SIG-M5 (cell line): ENCODE measurements around the gene RDH5.
"Not testable (repeated sequence)": the region's sequence is repeated elsewhere in the genome, so short reads cannot be mapped to it uniquely, and the experiment has no call there.

Experiments
- DNase-seq: peaks from one replicate; lab custom pipeline; 2025; lab: John Stamatoyannopoulos, UW

The RDH5 gene

DNA sequence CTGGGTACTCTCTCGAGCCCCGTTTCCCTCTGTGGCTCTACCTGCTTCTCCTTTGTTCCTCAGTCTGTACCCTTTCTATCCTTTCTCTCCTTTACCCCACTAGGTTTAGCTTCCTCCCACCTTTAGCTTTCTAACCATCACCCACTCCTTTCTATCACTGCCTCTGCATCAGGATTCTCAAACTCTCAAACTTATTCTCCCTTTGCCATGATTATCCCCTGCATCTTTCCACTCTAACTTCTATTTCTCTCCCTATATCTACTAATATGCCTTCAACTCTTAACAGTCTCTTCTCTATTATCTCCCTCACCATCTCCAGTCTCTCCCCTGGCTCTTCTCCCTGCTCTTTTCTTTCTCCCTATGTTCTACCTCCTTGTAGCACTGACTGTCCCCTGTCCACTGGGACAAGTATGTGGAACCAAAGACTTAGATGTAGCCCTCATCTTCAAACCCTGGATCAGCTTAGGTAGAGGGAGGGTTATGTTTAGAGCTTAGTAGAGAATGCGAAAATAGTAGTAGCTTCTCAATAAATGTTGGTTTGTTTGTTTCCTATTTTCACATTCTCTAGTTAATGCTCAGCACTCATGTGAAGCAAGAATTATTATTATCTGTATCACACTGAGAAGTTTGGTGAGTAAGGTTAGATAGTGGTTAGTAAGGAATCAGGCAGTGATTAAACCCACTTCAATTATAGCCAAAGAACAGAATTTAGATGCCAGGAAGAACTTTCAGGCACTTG, 26.1 kb downstream of the RDH5 start:
- DNase-seq, result no peak

DNA sequence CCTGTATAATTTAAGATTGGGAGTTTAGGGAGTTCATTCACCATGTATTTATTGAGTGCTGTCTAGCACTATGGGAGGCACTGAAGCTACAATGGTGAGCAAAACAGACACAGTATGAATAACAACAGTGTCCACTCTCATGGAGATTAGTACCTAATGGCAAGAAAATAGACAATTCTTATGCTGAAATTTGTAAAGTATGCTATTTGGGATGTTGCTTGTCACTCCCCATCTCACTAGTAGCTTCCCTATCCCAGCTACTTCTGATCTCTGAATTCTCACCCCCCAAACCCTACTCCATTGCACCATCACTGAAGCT, 26.7 kb downstream of the RDH5 start:
- DNase-seq, result no peak

- DNase-seq, result no peak
These were observed 28.2 kb downstream of the RDH5 start for GRCh38 chr12:55748230-55748993.

GRCh38 chr12:55755246-55755645, 35.1 kb downstream of the RDH5 start:
- DNase-seq, result no peak

- DNase-seq, result no peak
These were observed 37.5 kb downstream of the RDH5 start for GRCh38 chr12:55757701-55758100.

DNA sequence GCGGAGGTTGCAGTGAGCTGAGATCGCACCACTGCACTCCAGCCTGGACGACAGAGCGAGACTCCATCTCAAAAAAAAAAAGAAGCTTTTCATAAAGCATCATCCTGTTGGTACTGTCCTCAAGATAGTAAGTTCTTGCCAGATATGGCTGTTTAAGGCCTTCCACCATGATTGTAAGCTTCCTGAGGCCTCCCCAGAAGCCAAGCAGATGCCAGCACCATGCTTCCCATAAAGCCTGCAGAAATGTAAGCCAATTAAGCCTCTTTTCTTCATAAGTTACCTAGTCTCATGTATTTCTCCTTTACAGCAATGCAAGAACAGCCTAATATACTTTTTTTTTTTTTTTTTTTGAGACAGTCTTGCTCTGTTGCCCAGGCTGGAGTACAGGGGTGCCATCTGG, 38.4 kb downstream of the RDH5 start:
- not testable (repeated sequence) for DNase-seq

DNA sequence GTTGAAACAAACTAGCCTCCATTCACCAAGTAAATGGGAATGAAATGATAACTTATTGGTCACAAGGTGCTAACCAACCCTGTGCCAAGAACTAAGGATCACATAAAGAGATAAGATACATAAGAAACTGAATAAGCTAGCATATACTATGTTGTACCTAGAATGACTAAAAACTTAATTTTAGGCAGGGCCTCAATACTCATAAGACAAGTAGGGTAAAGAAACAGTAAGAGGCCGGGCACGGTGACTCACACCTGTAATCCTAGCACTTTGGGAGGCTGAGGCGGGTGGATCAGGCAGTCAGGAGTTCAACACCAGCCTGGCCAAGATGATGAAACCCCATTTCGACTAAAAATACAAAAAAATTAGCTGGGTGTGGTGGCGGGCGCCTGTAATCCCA, 40.5 kb downstream of the RDH5 start:
- DNase-seq, result no peak

DNA sequence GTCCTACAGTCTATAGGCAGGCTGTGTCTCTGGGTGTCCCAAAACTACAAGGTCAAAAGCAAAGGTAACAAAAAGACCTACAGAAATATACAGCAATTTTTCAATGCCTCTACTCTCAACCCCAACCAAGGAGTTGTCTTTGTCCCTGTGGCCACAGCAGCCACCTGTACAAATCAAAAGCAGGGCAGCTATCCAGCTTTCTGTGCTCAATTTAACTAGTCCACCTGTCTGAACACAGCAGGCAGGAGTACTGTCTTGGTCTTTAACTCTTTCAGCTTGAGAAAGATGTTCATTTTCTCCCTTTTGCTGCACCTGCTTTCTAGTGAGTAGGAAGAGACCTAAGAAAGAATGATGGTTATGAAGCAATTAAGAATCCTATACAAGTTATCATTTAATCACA, 42.5 kb downstream of the RDH5 start:
- DNase-seq, result no peak

- DNase-seq, result no peak
These were observed 45.6 kb downstream of the RDH5 start for GRCh38 chr12:55765736-55766290.

- DNase-seq, result no peak
These were observed 47.0 kb downstream of the RDH5 start for GRCh38 chr12:55767156-55767555.

GRCh38 chr12:55771736-55772135, 51.5 kb downstream of the RDH5 start:
- no peak for DNase-seq
